GM12892 (cell line): ENCODE measurements around the gene MB.
"Not testable (repeated sequence)": the region's sequence is repeated elsewhere in the genome, so short reads cannot be mapped to it uniquely, and the experiment has no call there.

Source experiments
- POLR2A ChIP-seq: IDR thresholded peaks from 2 replicates; pipeline ENCODE4 v1.6.1; 2011; ENCODE audit warnings: low read depth, low read length, control low read depth
- POLR2AphosphoS5 ChIP-seq: IDR thresholded peaks from 2 replicates; pipeline ENCODE4 v1.6.1; 2011; ENCODE audit warnings: low read depth, low read length, control low read depth
- TAF1 ChIP-seq: IDR thresholded peaks from 2 replicates; pipeline ENCODE4 v1.6.1; 2011; ENCODE audit warnings: low read depth, mild to moderate bottlenecking, control low read depth, low read length, borderline replicate concordance

GRCh38 chr22:35623885-35624284, 6.8 kb upstream of the MB start:
- TF ChIP-seq POLR2A, POLR2AphosphoS5, TAF1: not testable (repeated sequence)
